Right lung (tissue), 5 donors: ENCODE measurements around the gene TSN. TPM values are rescaled to one million over a fixed set of nuclear protein-coding genes. Genes with fewer than 3 reads are reported as not detected.
A peak's percentile ranks its signal among the peaks of the same experiment; 100 is the strongest.

Experiments used
- DNase-seq, 2 donors: peaks; one replicate each; pipeline ENCODE4 v3.0.0-alpha.2; 2013
- polyA plus RNA-seq, 5 donors: library from polyadenylated mRNA; unstranded; fragments of 120-200 nt; gene quantifications; one replicate each; pipeline versions ENCODE4 v1.2.1 to v1.2.3, GENCODE V29; 2013; ENCODE audit warnings: inconsistent platforms in 1 of 5, low replicate concordance in 1 of 5; ENCODE audit not compliant: insufficient read length in 5 of 5, insufficient read depth in 1 of 5

Gene TSN
- polyA plus RNA-seq, 5 donors: 84.9 to 102 (median 90.0) TPM

- peak; percentile 97 to 98 for DNase-seq
These were observed 18.8 kb upstream of the TSN start, which contains the start of gene NIFK for GRCh38 chr2:121736462-121737336. TSS of gene NIFK (minus strand) at chr2:121736875. CDS start at chr2:121736850, 25 bp downstream.

- DNase-seq: no peak
These were observed 14.5 kb upstream of the TSN start for GRCh38 chr2:121740973-121741372.

- no peak for DNase-seq
These were observed 14.0 kb upstream of the TSN start for GRCh38 chr2:121741450-121741849.

- no peak for DNase-seq
These were observed 9.3 kb upstream of the TSN start for GRCh38 chr2:121746071-121746578.

GRCh38 chr2:121748202-121748601 lies 7.2 kb upstream of the TSN start:
- no peak for DNase-seq

- DNase-seq: no peak
These were observed 607 bp upstream of the TSN start for GRCh38 chr2:121754851-121755236.

- DNase-seq: no peak
These were observed 9.3 kb downstream of the TSN start for GRCh38 chr2:121764681-121765228.

- no peak for DNase-seq
These were observed 11.2 kb downstream of the TSN start for GRCh38 chr2:121766624-121767023.

GRCh38 chr2:121768143-121768755 lies 12.8 kb downstream of the TSN start:
- DNase-seq: no peak

- peak in 1 of 2 donors; percentile 27 for DNase-seq
These were observed 16.7 kb downstream of the TSN start for GRCh38 chr2:121771976-121772742.

- DNase-seq: no peak
These were observed 18.8 kb downstream of the TSN start for GRCh38 chr2:121774235-121774634.

GRCh38 chr2:121776361-121776760 lies 20.9 kb downstream of the TSN start:
- DNase-seq: no peak

- DNase-seq: no peak
These were observed 21.6 kb downstream of the TSN start for GRCh38 chr2:121776885-121777698.

GRCh38 chr2:121777699-121778058 lies 22.2 kb downstream of the TSN start:
- DNase-seq: no peak

- DNase-seq: no peak
These were observed 23.5 kb downstream of the TSN start for GRCh38 chr2:121778741-121779487.

GRCh38 chr2:121783180-121783579 lies 27.7 kb downstream of the TSN start:
- no peak for DNase-seq

GRCh38 chr2:121788685-121789084 lies 33.2 kb downstream of the TSN start:
- DNase-seq: no peak

- DNase-seq: no peak
These were observed 35.0 kb downstream of the TSN start for GRCh38 chr2:121790276-121790956.

GRCh38 chr2:121791290-121791689 lies 35.8 kb downstream of the TSN start:
- no peak for DNase-seq

- DNase-seq: no peak
These were observed 36.4 kb downstream of the TSN start for GRCh38 chr2:121791801-121792221.
